Small intestine (tissue), 7 donors: ENCODE data around the gene DHCR7. TPM values are rescaled to one million over a fixed set of nuclear protein-coding genes. Genes with fewer than 3 reads are reported as not detected.

ENCODE experiments used
- DNase-seq, 2 donors: peaks; one replicate each; pipeline versions ENCODE4 v3.0.0 to v3.0.0-alpha.2; 2013
- FAIRE-seq: peaks from 2 replicates; lab custom pipeline; 2012; peaks lifted over from hg19 to GRCh38; lab: Jason Lieb, UNC
- H3K27ac ChIP-seq, 3 donors: one replicate each; pipeline ENCODE4 v1.5.1; 2013; ENCODE audit warnings: low read length in 2 of 3, mild to moderate bottlenecking in 2 of 3, control low read depth in 1 of 3, inconsistent platforms in 1 of 3, low read depth in 1 of 3, moderate library complexity in 1 of 3
- H3K27me3 ChIP-seq, 3 donors: one replicate each; pipeline ENCODE4 v1.6.1; 2013; ENCODE audit warnings: low read length in 3 of 3, inconsistent platforms in 1 of 3; ENCODE audit not compliant: control insufficient read depth in 3 of 3, insufficient read depth in 3 of 3
- H3K36me3 ChIP-seq, 3 donors: one replicate each; pipeline ENCODE4 v1.6.1; 2013; ENCODE audit warnings: low read length in 3 of 3, inconsistent platforms in 1 of 3, low read depth in 1 of 3, mild to moderate bottlenecking in 1 of 3, moderate library complexity in 1 of 3; ENCODE audit not compliant: control insufficient read depth in 3 of 3, insufficient read depth in 2 of 3
- H3K4me1 ChIP-seq, 3 donors: one replicate each; pipeline ENCODE4 v1.6.1; 2013; ENCODE audit warnings: low read length in 2 of 3, inconsistent platforms in 1 of 3, low read depth in 1 of 3, mild to moderate bottlenecking in 1 of 3, moderate library complexity in 1 of 3; ENCODE audit not compliant: control insufficient read depth in 3 of 3, insufficient read depth in 2 of 3
- H3K4me3 ChIP-seq, 3 donors: one replicate each; pipeline ENCODE4 v1.5.1; 2013; ENCODE audit warnings: low read length in 3 of 3, control low read depth in 1 of 3, inconsistent platforms in 1 of 3, low read depth in 1 of 3, mild to moderate bottlenecking in 1 of 3, moderate library complexity in 1 of 3
- H3K9me3 ChIP-seq, 2 donors: one replicate each; pipeline ENCODE4 v1.6.1; 2013; ENCODE audit warnings: low read depth in 1 of 2, low read length in 1 of 2; ENCODE audit not compliant: control insufficient read depth in 2 of 2, insufficient read depth in 1 of 2
- WGBS, 3 donors: extraction: QIAGEN DNeasy Blood & Tissue Kit; methylation state at CpG; one replicate each; pipeline ENCODE4 v1.1.7; 2013; 5-methylcytosine and 5-hydroxymethylcytosine counted together
- polyA plus RNA-seq, 4 donors: library from polyadenylated mRNA; stranded (reverse) in 3 of 4; unstranded in 1 of 4; fragments of 200-250 nt in 3 of 4; fragments of 120-200 nt in 1 of 4; gene quantifications; one replicate each; pipeline versions ENCODE4 v1.2.1 to v1.2.3, GENCODE V29; 2013
- donor health status: healthy with polysubstance abuse.
- donor health status: control.
- donor health status: control.
- donor health status: Bipolar disorder and iron deficiency.
- donor health status: healthy.

DHCR7 gene
- polyA plus RNA-seq, 4 donors = 11.6 to 50.5 (median 24.5) TPM

- no peak overlapping the region for H3K27ac ChIP-seq
- no peaks in the 10 kb centered on the region for H3K27me3 ChIP-seq
- H3K4me1 ChIP-seq = peaks cover 0 to 11% (median 0%) of the 10 kb centered on the region in 3 donors
- DNase-seq = no peak
- H3K4me3 ChIP-seq = no peak overlapping the region
- peaks cover 10 to 71% (median 31%) of the 10 kb centered on the region in 3 donors for H3K36me3 ChIP-seq
- FAIRE-seq = no peak
- H3K9me3 ChIP-seq = peaks cover 0 to 2% of the 10 kb centered on the region in 2 donors
- WGBS, 3 donors = 96 to 100% (median 99%) methylated on average over 5 of the region's 5 CpGs
These were observed 5.3 kb downstream of the DHCR7 start for GRCh38 chr11:71442880-71443279.

- no peak overlapping the region for H3K4me3 ChIP-seq
- H3K36me3 ChIP-seq = peaks cover 10 to 79% (median 35%) of the 10 kb centered on the region in 3 donors
- H3K9me3 ChIP-seq = peaks cover 0 to 2% of the 10 kb centered on the region in 2 donors
- DNase-seq = no peak
- 95 to 98% (median 96%) methylated on average over 8 of the region's 8 CpGs for WGBS, 3 donors
- no peak overlapping the region for H3K27ac ChIP-seq
- no peak for FAIRE-seq
- H3K4me1 ChIP-seq = peaks cover 0 to 5% (median 0%) of the 10 kb centered on the region in 3 donors
- H3K27me3 ChIP-seq = no peaks in the 10 kb centered on the region
These were observed 6.1 kb downstream of the DHCR7 start for GRCh38 chr11:71442123-71442522.

GRCh38 chr11:71441251-71441650 lies 6.9 kb downstream of the DHCR7 start:
- H3K27me3 ChIP-seq = no peaks in the 10 kb centered on the region
- 98 to 99% (median 98%) methylated on average over 11 of the region's 11 CpGs for WGBS, 3 donors
- DNase-seq = no peak

GRCh38 chr11:71440021-71440755 lies 8.0 kb downstream of the DHCR7 start:
- no peaks in the 10 kb centered on the region for H3K27me3 ChIP-seq
- H3K36me3 ChIP-seq = peaks cover 16 to 89% (median 33%) of the 10 kb centered on the region in 3 donors
- no peak for DNase-seq
- no peaks in the 10 kb centered on the region for H3K9me3 ChIP-seq
- H3K27ac ChIP-seq = no peak overlapping the region
- 94 to 98% (median 94%) methylated on average over 6 of the region's 6 CpGs for WGBS, 3 donors
- no peak overlapping the region for H3K4me3 ChIP-seq
- no peaks in the 10 kb centered on the region for H3K4me1 ChIP-seq
- FAIRE-seq = no peak

More at GRCh38 chr11:71441251-71441650, 6.9 kb downstream of the DHCR7 start:
- Histone ChIP-seq H3K27ac (no peak overlapping the region), H3K9me3 (peaks cover 0 to 2% of the 10 kb centered on the region in 2 donors), H3K4me3 (no peak overlapping the region), H3K36me3 (peaks cover 10 to 84% (median 33%) of the 10 kb centered on the region in 3 donors), H3K4me1 (no peaks in the 10 kb centered on the region)
- no peak for FAIRE-seq

- Histone ChIP-seq H3K4me1 (peaks cover 0 to 8% (median 0%) of the 10 kb centered on the region in 3 donors), H3K27me3 (no peaks in the 10 kb centered on the region), H3K9me3 (no peaks in the 10 kb centered on the region), H3K4me3 (no peak overlapping the region), H3K27ac (no peak overlapping the region), H3K36me3 (peaks cover 14 to 91% (median 28%) of the 10 kb centered on the region in 3 donors)
- FAIRE-seq (no peak), DNase-seq (no peak)
- 94 to 97% (median 96%) methylated on average over 19 of the region's 19 CpGs for WGBS, 3 donors
These were observed 9.5 kb downstream of the DHCR7 start for GRCh38 chr11:71438650-71439049.

- Histone ChIP-seq H3K4me3 (no peak overlapping the region), H3K36me3 (peaks cover 14 to 84% (median 27%) of the 10 kb centered on the region in 3 donors), H3K4me1 (peaks cover 0 to 14% (median 0%) of the 10 kb centered on the region in 3 donors), H3K27ac (no peak overlapping the region), H3K9me3 (no peaks in the 10 kb centered on the region), H3K27me3 (no peaks in the 10 kb centered on the region)
- DNase-seq = no peak
- no peak for FAIRE-seq
- WGBS, 3 donors = 79 to 88% (median 83%) methylated on average over 12 to 13 of the region's 13 CpGs
These were observed 10.3 kb downstream of the DHCR7 start for GRCh38 chr11:71437879-71438278.

- Histone ChIP-seq H3K27me3 (no peaks in the 10 kb centered on the region), H3K4me1 (peaks cover 0 to 19% (median 0%) of the 10 kb centered on the region in 3 donors), H3K27ac (no peak overlapping the region), H3K4me3 (no peak overlapping the region), H3K36me3 (peaks cover 14 to 79% (median 27%) of the 10 kb centered on the region in 3 donors), H3K9me3 (no peaks in the 10 kb centered on the region)
- no peak for FAIRE-seq
- 84 to 92% (median 91%) methylated on average over 6 of the region's 6 CpGs for WGBS, 3 donors
- no peak for DNase-seq
These were observed 10.8 kb downstream of the DHCR7 start for GRCh38 chr11:71437399-71437798.

- H3K4me3 ChIP-seq = no peak overlapping the region
- H3K27me3 ChIP-seq = no peaks in the 10 kb centered on the region
- peaks cover 0 to 20% (median 0%) of the 10 kb centered on the region in 3 donors for H3K4me1 ChIP-seq
- H3K27ac ChIP-seq = no peak overlapping the region
- WGBS, 3 donors = 90 to 92% (median 90%) methylated on average over 8 of the region's 8 CpGs
- no peak for FAIRE-seq
- no peak for DNase-seq
- peaks cover 12 to 74% (median 24%) of the 10 kb centered on the region in 3 donors for H3K36me3 ChIP-seq
- no peaks in the 10 kb centered on the region for H3K9me3 ChIP-seq
These were observed 11.3 kb downstream of the DHCR7 start for GRCh38 chr11:71436861-71437260.
